NT2/D1 (cell line): ENCODE data around the gene CCNK.
A peak's percentile ranks its signal among the peaks of the same experiment; 100 is the strongest.

Source experiments
- DNase-seq: peaks from one replicate; pipeline ENCODE4 v3.0.0-alpha.2; 2011; ENCODE audit warnings: low read depth, low spot score
- H3K27me3 ChIP-seq: 2 replicates; pipeline ENCODE4 v1.6.0; 2011; ENCODE audit warnings: mild to moderate bottlenecking; ENCODE audit not compliant: insufficient read length, insufficient read depth
- H3K36me3 ChIP-seq: 2 replicates; pipeline ENCODE4 v1.6.1; 2011; ENCODE audit warnings: mild to moderate bottlenecking, low read length, mixed read lengths; ENCODE audit not compliant: insufficient read depth, insufficient read length
- H3K4me1 ChIP-seq: 2 replicates; pipeline ENCODE4 v1.5.1; 2011; ENCODE audit not compliant: insufficient read depth, insufficient read length
- H3K4me3 ChIP-seq: 2 replicates; pipeline ENCODE4 v1.5.1; 2011; ENCODE audit warnings: low read depth; ENCODE audit not compliant: insufficient read length
- H3K9ac ChIP-seq: 2 replicates; pipeline ENCODE4 v1.6.0; 2011; ENCODE audit warnings: low read depth; ENCODE audit not compliant: insufficient read length
- H3K9me3 ChIP-seq: 2 replicates; pipeline ENCODE4 v1.5.1; 2011; ENCODE audit warnings: mild to moderate bottlenecking, low read length; ENCODE audit not compliant: insufficient read depth
- SUZ12 ChIP-seq: IDR thresholded peaks from 2 replicates; pipeline ENCODE4 v1.6.1; 2011; ENCODE audit not compliant: insufficient read length, insufficient read depth; ENCODE audit errors: extremely low read depth
- YY1 ChIP-seq: IDR thresholded peaks from 2 replicates; pipeline ENCODE4 v1.6.1; 2011; ENCODE audit not compliant: insufficient read length, insufficient read depth
- ZNF274 ChIP-seq: IDR thresholded peaks from 2 replicates; pipeline ENCODE4 v1.6.1; 2011; ENCODE audit warnings: mild to moderate bottlenecking, low read depth, low read length

Gene CCNK

GRCh38 chr14:99508896-99509629 is 27.9 kb downstream of the CCNK start:
- Histone ChIP-seq H3K4me3 (no peak overlapping the region), H3K4me1 (peaks cover 6% of the 10 kb centered on the region), H3K9ac (no peak overlapping the region), H3K27me3 (no peaks in the 10 kb centered on the region), H3K9me3 (no peaks in the 10 kb centered on the region), H3K36me3 (peaks cover 86% of the 10 kb centered on the region)
- no peak for DNase-seq
- no peak for TF ChIP-seq SUZ12

GRCh38 chr14:99509871-99510555 is 28.8 kb downstream of the CCNK start:
- H3K36me3 ChIP-seq: peaks cover 88% of the 10 kb centered on the region
- no peaks in the 10 kb centered on the region for H3K9me3 ChIP-seq
- no peak overlapping the region for H3K4me3 ChIP-seq
- no peak for DNase-seq
- peaks cover 6% of the 10 kb centered on the region for H3K4me1 ChIP-seq
- TF ChIP-seq SUZ12 (no peak), ZNF274 (no peak), YY1 (no peak)
- H3K27me3 ChIP-seq: no peaks in the 10 kb centered on the region
- H3K9ac ChIP-seq: no peak overlapping the region

GRCh38 chr14:99510556-99511139 is 29.4 kb downstream of the CCNK start:
- H3K36me3 ChIP-seq: peaks cover 87% of the 10 kb centered on the region
- H3K4me3 ChIP-seq: no peak overlapping the region
- no peaks in the 10 kb centered on the region for H3K27me3 ChIP-seq
- H3K9me3 ChIP-seq: no peaks in the 10 kb centered on the region
- TF ChIP-seq YY1: no peak
- H3K9ac ChIP-seq: no peak overlapping the region
- peaks cover 6% of the 10 kb centered on the region for H3K4me1 ChIP-seq
- no peak for DNase-seq

DNA sequence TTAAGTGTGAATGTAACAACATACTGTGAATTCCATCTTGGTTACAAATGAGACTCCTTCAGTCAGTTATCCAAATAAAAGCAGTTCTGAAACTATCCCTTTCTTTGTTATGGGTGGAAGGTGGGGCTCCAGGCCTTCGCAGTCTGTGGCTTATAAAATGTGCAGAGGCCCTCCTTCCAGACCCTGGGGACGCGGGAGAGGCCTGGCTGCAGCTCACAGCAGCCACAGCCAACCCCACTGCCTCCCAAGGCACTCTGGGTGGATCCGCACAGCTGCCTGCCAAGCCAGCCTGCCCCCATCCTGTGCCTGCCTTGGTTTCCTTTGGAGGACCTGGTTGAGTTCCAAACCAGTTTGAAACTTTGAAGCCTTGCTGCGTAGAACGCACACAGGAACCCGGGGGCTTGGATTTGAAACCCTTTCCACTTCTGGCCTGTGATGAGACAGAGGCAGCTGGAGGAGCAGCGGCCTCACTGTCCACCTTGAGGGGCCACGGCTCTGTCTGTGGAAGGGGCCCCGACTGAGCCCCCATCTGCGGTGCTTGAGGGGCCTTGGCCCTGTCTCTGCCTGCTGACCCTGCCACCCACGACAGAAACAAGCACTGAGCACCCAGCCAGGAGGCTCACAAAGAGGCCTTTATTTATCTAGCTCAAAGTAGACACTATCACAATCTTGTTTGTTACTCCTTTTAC is 30.4 kb downstream of the CCNK start:
- H3K36me3 ChIP-seq: peaks cover 85% of the 10 kb centered on the region
- H3K27me3 ChIP-seq: no peaks in the 10 kb centered on the region
- TF ChIP-seq SUZ12 (no peak), YY1 (no peak), ZNF274 (no peak)
- DNase-seq: no peak
- H3K4me1 ChIP-seq: peaks cover 6% of the 10 kb centered on the region
- no peak overlapping the region for H3K4me3 ChIP-seq
- no peaks in the 10 kb centered on the region for H3K9me3 ChIP-seq
- peak overlapping the region; percentile 21 for H3K9ac ChIP-seq

GRCh38 chr14:99512110-99512449 is 30.9 kb downstream of the CCNK start:
- H3K4me3 ChIP-seq: no peak overlapping the region
- no peaks in the 10 kb centered on the region for H3K9me3 ChIP-seq
- H3K4me1 ChIP-seq: peaks cover 8% of the 10 kb centered on the region
- no peaks in the 10 kb centered on the region for H3K27me3 ChIP-seq
- peaks cover 84% of the 10 kb centered on the region for H3K36me3 ChIP-seq
- no peak overlapping the region for H3K9ac ChIP-seq
- DNase-seq: no peak
- TF ChIP-seq YY1 (no peak), SUZ12 (no peak), ZNF274 (no peak)

DNA sequence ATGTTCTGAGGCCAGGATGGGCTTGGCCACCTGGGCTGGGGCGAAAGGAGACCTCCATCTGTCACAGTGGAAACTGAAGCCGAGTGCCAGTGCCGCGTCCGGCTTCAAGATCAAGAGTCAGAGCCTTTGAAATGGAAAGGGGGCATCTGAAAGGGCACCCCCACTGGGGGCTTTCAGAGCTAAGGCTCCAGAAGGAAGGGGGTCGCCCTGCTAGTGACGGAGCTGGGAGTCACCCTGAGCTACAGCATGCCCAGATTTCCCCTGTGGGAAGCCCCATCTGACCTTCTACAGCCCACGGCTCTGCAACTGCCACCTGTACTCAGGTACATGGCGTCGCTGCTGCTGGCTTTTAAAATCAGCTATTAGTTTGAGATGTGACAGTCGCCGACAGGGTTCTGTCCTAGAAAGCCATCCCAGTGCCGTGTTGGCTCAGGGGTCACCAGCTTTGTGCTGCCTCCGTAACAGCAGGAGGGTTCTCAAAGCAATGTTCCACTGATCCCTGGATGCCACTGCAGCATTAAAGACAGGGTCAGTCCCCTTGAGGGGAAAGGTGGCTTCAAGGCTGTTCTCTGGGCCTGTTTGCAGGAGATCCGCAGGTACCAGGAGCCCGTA is 31.5 kb downstream of the CCNK start:
- no peaks in the 10 kb centered on the region for H3K27me3 ChIP-seq
- DNase-seq: no peak
- H3K4me1 ChIP-seq: peaks cover 8% of the 10 kb centered on the region
- H3K9me3 ChIP-seq: no peaks in the 10 kb centered on the region
- no peak for TF ChIP-seq ZNF274
- no peak for TF ChIP-seq SUZ12
- TF ChIP-seq YY1: no peak
- H3K36me3 ChIP-seq: peaks cover 78% of the 10 kb centered on the region
- H3K4me3 ChIP-seq: no peak overlapping the region
- H3K9ac ChIP-seq: no peak overlapping the region

GRCh38 chr14:99513183-99513694 is 32.0 kb downstream of the CCNK start:
- Histone ChIP-seq H3K4me1 (peaks cover 8% of the 10 kb centered on the region), H3K27me3 (no peaks in the 10 kb centered on the region), H3K9me3 (no peaks in the 10 kb centered on the region), H3K9ac (no peak overlapping the region), H3K36me3 (peaks cover 72% of the 10 kb centered on the region), H3K4me3 (no peak overlapping the region)
- TF ChIP-seq SUZ12 (no peak), ZNF274 (no peak), YY1 (no peak)
- DNase-seq: no peak
